Stimulated activated naive CD4-positive, alpha-beta T cell (primary cell): ENCODE results near the gene KCTD19.

Source experiments
- DNase-seq, 6 experiments: peaks; one replicate each; lab custom pipeline; 2025; lab: John Stamatoyannopoulos, UW

The KCTD19 gene

DNA sequence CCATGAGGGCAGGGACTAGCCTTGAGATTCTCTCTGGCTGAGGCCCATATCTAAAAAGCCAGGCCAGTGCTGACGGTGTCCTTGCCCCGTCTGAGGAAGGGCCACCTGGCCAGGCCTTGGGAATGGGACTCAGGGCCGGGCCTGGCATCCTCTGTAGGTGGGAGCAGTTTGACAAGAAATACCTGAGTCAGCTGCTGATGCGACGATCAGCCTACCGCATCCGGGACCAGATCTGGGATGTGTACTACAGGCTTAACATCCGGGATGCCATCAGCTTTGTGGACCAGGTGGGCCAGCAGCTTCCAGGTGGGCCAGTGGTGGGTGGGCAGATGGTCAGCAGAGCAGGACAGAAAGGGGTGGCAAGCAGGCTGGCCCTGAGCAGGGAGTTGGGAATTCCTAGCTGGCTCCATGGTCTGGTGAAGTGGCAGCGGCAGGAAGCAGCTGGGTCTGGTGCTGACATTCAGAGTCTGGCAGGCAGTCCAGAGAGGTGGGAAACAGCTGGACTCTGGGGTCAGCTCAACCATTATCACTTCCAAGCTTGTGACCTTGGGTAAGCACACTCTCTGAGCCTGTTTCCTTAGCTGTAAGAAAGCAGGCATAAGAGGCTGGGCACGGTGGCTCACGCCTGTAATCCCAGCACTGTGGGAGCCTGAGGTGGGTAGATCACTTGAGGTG is 68.2 kb downstream of the KCTD19 start:
- DNase-seq, result no peak

- DNase-seq, result no peak
Observed at GRCh38 chr16:67257486-67258160, 68.9 kb downstream of the KCTD19 start.

DNA sequence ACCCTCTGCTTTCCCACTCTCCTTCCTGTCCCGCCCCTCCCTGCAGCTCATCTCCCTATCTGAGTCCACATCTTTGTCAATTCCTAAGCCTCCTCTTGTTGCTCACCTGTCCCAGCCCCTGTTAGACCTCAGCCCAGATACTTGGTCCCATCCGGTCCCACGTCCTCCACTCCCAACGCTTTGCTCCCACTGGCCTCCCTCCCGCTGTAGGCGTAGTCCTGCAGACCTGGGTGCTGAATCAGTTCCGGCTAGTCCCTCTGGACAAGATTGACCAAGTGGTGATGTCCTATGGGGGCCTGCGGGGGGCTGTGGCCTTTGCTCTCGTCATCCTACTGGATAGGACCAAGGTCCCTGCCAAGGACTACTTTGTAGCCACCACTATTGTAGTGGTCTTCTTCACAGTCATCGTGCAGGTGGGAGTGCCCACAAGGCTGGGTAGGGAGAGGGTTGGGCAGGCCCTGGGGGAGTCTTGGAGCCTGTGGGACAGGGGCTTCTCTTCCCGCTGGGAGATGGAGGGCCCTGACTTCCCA is 69.8 kb downstream of the KCTD19 start:
- DNase-seq, result no peak

DNA sequence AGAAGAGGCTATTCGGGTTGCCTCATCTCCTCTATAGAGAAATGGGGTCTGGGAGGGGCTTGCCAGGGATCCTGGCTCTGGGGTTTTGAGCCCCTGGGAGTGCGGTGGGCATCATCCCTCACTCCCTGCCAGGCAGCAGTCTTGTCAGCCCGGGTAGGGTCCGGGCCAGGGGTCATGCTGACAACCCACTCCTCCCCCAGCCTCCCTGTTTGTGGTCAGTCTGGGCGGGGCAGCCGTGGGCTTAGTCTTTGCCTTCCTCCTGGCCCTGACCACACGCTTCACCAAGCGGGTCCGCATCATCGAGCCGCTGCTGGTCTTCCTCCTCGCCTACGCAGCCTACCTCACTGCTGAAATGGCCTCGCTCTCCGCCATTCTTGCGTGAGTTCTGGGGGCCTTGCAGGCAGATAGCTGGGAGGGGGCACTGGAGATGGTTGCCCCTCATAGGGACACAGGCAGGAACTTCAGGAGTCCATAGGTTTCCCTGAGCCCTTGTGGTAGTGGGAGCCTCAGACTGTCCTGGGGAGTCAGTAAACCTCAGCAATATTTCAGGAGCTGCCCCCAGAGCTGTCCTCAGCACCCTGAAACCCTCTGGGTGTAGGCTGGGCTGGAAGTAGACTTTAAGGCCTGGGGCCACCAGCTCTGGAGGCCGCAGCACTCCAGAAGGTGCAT is 70.9 kb downstream of the KCTD19 start:
- DNase-seq, result no peak

DNA sequence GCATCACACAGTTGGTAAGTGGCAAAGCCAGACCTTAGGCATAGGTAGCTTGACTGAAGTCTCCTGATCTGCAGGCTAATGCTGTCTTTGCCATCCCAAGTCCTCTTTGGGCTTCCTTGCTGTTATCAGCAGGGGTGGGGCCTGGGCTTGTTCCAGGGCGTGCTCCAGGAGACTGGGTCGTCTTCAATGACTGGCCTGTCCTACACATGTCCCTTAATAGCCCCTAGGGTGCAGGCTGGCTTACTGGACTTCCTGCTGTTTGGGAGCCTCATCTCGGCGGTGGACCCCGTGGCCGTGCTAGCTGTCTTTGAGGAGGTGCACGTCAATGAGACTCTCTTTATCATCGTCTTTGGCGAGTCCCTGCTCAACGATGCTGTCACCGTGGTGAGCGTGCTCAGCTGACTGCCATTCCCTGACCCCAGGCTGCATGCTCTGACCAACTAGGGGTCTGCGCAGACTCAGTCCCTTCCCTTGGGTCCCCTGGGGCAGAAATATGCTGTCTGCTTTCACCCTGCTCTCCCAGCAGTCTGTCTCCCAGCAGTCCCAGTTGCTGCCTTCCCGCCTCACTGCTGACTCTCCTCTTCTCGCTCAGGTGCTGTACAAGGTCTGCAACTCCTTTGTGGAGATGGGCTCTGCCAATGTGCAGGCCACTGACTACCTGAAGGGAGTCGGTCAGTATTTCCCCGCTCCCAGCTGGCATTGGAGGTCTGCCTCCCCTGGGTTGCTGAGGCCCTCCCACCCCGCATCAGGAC is 71.6 kb downstream of the KCTD19 start:
- no peak for DNase-seq

- DNase-seq, result no peak
Observed at GRCh38 chr16:67252609-67253497, 73.7 kb downstream of the KCTD19 start.

DNA sequence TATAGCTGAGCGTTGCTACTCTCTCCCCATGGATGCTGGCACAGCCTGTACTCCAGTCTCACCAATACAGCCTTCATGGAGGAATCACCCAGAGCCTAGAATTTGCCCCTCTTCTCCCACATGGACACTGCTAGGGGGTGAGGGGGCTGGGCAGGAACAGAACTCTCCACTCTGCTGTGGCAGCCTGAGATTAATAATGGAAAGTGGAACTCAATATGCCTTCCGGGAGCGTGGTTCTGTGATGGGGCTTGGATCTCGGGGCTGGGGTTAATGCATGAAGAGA is 76.6 kb downstream of the KCTD19 start:
- DNase-seq, result no peak

GRCh38 chr16:67249178-67250044 is 77.1 kb downstream of the KCTD19 start:
- DNase-seq, result no peak

DNA sequence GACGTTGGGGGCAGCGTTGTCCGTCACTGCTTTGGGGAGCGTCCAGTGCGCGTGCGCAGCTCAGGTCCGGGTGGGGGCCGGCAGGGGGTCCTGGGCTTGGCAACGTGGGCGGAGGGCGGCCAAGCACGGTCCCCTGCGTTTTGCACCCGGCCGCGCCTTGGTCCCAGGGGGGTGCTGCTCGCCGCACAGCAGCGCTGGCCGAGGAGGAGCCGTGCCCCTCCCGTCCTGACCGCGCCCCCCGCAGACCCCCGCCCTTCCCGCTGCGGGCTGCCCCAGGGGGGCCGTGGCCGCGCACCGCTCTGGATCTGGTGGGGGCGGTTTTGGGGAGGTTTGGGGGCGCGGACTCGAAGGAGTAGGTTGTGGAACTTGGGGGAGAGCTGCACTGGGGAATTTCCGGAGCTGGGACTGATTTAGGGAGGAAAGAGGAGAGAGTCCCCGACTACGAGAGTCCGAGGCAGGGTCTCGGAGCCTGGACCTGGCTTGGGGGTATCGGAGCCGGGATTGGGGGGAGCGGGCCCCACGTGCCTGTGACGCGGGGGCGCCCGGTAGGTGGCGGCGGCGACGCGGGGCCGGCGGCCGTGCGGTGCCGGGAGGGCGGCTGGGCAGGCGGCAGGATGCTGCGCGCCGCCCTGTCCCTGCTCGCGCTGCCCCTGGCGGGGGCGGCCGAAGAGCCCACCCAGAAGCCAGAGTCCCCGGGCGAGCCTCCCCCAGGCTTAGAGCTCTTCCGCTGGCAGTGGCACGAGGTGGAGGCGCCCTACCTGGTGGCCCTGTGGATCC is 78.0 kb downstream of the KCTD19 start, which contains the start of gene SLC9A5:
Gene SLC9A5 (plus strand): TSS at position 579 of the 777 bp plus-strand sequence. CDS start 36 bp downstream, at position 615.
- peak in 3 of 6 experiments; percentile 10 to 26 (median 21) for DNase-seq

- no peak for DNase-seq
Observed at GRCh38 chr16:67248073-67248400, 78.5 kb downstream of the KCTD19 start.

DNA sequence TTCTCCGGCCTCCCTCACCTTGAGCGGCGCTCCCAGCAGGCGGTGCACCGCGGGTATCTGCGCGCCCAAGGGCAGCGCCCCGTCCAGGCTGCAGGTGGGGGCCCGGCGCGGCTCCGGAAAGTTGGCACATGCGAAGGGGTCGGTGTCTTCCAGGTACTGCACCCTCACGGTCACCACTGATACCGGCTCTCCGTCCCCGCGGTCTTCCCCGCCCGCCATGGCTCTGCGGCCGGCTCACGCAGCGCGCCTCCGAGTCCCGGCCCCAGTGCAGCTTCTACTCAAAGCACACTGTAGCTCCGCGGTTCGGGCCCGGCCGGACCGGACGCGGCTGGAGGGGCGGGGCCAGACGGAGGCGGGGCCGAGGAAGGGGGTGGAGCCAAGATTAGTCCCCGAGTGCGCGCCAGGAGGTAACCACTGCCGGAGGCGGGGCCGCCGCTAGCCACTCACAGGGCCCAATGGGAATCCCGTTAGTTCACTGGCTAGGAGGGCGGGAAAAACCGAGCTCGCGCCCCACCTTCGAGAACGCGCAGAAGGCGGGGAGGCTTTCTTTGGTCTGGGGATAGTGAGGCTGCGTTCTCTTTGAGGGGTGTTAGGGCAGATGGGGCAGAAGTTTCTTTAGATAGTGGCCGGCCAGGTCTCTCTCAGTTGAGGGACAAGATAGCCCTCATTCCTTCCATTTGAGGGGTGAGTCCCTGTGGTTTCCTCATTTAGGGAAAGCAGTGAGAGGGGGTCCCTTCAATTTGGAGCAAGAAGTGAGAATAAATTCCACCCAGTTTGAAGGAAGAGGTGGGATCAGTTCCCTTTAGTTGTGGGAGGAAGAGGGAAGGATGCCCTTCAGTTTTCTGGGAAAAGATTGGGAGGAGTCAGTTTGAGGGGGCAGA is 79.1 kb downstream of the KCTD19 start, which contains the start of gene FHOD1:
Gene FHOD1 (minus strand): TSS at position 290 of the 881 bp plus-strand sequence. CDS start 71 bp downstream, at position 219.
- DNase-seq, result peak; percentile 87 to 94 (median 90)

DNA sequence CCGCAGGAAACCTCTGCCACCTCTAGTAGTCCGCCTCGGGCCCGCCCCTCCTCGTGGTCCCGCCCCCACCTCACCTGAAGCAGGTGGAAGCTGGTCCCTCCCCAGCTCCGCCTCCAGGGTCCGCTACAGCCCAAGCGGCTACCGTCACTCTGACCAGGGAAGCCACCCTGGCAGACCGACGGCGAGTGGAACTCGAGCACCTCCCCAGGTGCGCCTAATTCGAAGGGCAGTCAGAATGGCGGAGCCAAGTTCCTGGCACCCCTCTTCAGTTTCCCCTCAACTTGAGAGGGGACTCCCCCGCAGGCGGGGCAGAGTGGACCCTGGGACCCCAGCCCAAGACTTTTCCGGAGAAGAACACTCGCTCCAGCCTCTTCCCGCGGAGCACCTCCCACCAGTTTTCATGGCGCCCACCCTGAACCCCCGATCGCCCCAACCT is 79.8 kb downstream of the KCTD19 start:
- peak in 5 of 6 experiments; percentile 9 to 68 (median 57) for DNase-seq

DNA sequence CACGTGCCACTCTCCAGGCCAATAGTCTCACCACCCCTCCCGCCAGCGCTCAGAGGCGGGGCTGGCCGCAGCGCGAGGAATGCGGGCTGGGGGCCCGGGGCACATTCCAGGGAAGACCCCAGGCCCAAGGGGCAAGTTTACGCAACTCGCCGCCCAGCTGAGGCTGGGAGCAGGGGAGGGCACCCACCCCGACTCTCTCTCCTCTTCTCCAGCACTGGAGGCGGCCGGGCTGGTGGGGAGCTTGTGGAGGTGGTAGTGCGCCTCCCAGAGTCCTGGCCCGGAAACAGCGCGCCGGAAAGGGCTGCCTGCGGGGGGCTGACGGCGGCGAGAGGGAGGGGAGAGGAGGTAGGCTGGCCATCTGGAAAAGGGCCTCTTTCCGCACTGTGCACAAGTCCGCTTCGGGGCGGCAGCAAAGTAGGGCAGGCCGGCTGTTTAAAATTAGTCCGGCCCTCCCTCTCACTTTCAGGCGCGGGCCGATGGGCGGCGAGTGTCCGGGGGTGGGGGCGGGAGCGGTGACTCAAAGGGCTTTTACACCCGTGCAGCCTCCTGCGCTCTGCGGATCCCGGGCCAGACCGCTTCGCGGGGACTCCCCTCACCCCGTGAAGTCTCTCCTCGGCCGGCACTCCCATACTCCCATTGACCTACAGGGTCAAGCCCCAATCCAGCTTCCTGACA is 80.3 kb downstream of the KCTD19 start:
- DNase-seq, result peak in 5 of 6 experiments; percentile 20 to 48 (median 42)

DNA sequence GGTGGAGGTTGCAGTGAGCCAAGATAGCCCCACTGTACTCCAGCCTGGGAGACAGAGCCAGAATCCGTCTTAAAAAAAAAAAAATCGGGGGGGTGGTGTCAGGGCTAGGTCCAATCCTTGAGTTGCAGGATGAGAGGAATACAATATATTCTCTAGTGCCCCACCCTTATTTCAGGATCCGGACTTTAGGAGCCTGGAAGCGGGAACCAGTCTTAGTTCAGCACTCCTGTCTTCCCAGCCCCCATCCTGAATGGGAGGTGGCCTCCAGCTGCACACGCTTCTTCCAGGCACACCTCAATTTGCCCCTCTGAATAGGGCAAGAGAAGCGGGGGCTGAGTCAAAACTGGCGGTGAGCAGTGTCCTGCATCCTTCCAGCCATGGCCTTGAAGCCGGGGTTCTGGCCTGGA is 80.9 kb downstream of the KCTD19 start:
- no peak for DNase-seq

DNA sequence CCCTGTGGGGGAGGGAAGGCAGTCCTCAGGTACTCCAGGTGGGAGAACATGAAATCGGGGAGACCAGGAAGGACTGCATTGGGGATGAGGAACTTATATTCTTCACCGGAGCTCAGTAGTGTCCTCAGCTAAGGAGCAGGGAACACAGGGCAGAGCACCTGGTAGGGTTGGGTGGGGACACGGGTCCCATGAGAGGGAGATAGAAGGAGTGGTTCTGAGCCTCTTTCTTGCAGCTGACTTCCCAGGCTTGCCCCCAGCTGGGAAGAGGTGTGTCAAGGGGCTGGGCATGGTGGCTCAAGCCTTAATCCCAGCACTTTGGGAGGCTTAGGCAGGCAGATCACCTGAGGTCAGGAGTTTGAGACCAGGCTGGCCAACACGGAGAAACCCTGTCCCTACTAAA is 81.4 kb downstream of the KCTD19 start:
- no peak for DNase-seq

DNA sequence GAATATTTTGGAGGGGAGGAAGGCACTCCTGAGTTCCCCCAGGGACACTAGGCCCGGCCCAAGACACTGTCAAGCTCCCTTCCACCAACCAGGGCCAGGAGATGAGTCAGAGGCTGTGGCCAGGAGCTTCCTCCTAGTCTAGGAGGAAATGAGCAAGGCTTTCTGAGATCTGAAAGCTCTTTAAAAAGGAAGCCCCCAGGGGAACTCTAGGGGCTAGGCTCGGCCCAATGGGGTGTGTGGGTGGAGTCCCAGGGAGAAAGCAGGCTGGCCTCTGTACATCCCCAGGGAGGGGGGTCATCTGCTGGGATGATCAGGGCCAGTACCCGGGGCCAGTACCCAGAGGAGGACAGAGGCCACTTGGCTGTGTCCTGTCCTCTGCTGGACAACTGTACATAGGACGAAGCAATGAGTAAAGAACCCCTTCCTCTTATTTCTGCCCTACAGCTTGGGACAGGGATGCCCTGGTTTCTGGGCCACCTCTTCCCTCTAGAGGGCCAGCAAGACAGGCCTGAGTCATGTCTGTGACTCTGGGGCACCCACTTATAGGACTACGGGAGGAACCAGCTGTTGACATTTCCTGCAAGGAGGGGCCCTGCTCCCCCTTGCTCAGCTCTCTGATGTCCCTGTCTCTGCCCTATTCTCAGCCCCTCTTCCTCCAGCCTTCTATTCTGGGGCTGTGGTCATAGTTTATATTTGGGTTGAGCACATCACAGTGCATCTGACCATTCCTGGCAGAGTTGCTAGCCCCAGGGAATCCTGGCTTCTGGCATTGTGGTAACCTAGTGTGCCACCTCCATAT is 82.0 kb downstream of the KCTD19 start:
- DNase-seq, result peak; percentile 12 to 71 (median 34)

DNA sequence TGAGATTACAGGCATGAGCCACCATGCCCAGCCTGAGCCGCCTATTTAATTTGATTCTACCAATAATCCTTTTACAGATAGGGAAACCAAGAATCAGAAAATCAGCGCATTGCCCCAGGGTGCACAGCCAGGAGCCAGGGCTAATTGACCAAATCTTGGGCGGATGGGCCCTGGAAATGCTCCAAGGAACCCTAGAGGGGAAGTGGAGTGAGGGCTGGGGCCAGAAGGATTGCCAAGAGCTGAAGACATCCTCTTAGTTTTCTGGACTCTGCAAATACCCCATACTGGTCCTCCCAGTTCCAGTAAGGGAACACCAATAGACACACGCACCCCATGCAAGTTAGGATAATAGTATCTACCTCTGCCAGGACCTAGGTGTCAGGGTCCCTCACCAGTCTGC is 83.1 kb downstream of the KCTD19 start:
- DNase-seq, result no peak
